Measurements from ENCODE around the gene RBM26.
"Not testable (repeated sequence)": the region's sequence is repeated elsewhere in the genome, so short reads cannot be mapped to it uniquely, and the experiment has no call there.

RBM26 gene

GRCh38 chr13:79283742-79284141 is 122.3 kb downstream of the RBM26 start:
- H3K36me3 ChIP-seq (ENCODE audit: control insufficient read depth, insufficient read depth, low read length): no peaks in the 10 kb centered on the region
- TF ChIP-seq CTCF (IDR thresholded peaks at IDR 0.05; ENCODE audit: insufficient read depth, low read length, poor library complexity, severe bottlenecking): no peak
- no peak for DNase-seq (ENCODE audit: extremely low read depth, insufficient read length)

GRCh38 chr13:79282976-79283375 is 123.1 kb downstream of the RBM26 start:
- no peak overlapping the region for H3K4me3 ChIP-seq (replicated peaks; ENCODE audit: low read depth, low read length)
- no peaks in the 10 kb centered on the region for H3K27me3 ChIP-seq (replicated peaks; ENCODE audit: control insufficient read depth, insufficient read depth, low read length)
- no peaks in the 10 kb centered on the region for H3K36me3 ChIP-seq (ENCODE audit: control insufficient read depth, insufficient read depth, low read length)
- TF ChIP-seq CTCF (IDR thresholded peaks at IDR 0.05; ENCODE audit: insufficient read depth, low read length, poor library complexity, severe bottlenecking): no peak
- DNase-seq (ENCODE audit: extremely low read depth, insufficient read length): no peak

More at GRCh38 chr13:79283742-79284141, 122.3 kb downstream of the RBM26 start:
- H3K4me3 ChIP-seq (replicated peaks; ENCODE audit: low read depth, low read length): no peak overlapping the region
- H3K27me3 ChIP-seq (replicated peaks; ENCODE audit: control insufficient read depth, insufficient read depth, low read length): no peaks in the 10 kb centered on the region

- no peak overlapping the region for H3K4me3 ChIP-seq (replicated peaks; ENCODE audit: low read depth, low read length)
- no peak for TF ChIP-seq CTCF (IDR thresholded peaks at IDR 0.05; ENCODE audit: insufficient read depth, low read length, poor library complexity, severe bottlenecking)
- no peaks in the 10 kb centered on the region for H3K36me3 ChIP-seq (ENCODE audit: control insufficient read depth, insufficient read depth, low read length)
- DNase-seq (ENCODE audit: extremely low read depth, insufficient read length): no peak
- no peaks in the 10 kb centered on the region for H3K27me3 ChIP-seq (replicated peaks; ENCODE audit: control insufficient read depth, insufficient read depth, low read length)
Observed at GRCh38 chr13:79282508-79282907, 123.5 kb downstream of the RBM26 start.

GRCh38 chr13:79281339-79281747 is 124.7 kb downstream of the RBM26 start:
- TF ChIP-seq CTCF (IDR thresholded peaks at IDR 0.05; ENCODE audit: insufficient read depth, low read length, poor library complexity, severe bottlenecking): no peak
- DNase-seq (ENCODE audit: extremely low read depth, insufficient read length): no peak
- H3K4me3 ChIP-seq (replicated peaks; ENCODE audit: low read depth, low read length): no peak overlapping the region
- no peaks in the 10 kb centered on the region for H3K27me3 ChIP-seq (replicated peaks; ENCODE audit: control insufficient read depth, insufficient read depth, low read length)
- H3K36me3 ChIP-seq (ENCODE audit: control insufficient read depth, insufficient read depth, low read length): no peaks in the 10 kb centered on the region

- not testable (repeated sequence) for H3K27me3 ChIP-seq (replicated peaks; ENCODE audit: control insufficient read depth, insufficient read depth, low read length); H3K4me3 ChIP-seq (replicated peaks; ENCODE audit: low read depth, low read length); H3K36me3 ChIP-seq (ENCODE audit: control insufficient read depth, insufficient read depth, low read length); DNase-seq (ENCODE audit: extremely low read depth, insufficient read length)
Observed at GRCh38 chr13:79279735-79280134, 126.3 kb downstream of the RBM26 start.

GRCh38 chr13:79273045-79273444 is 133.0 kb downstream of the RBM26 start:
- TF ChIP-seq CTCF (IDR thresholded peaks at IDR 0.05; ENCODE audit: insufficient read depth, low read length, poor library complexity, severe bottlenecking): no peak
- no peak for DNase-seq (ENCODE audit: extremely low read depth, insufficient read length)
- no peaks in the 10 kb centered on the region for H3K27me3 ChIP-seq (replicated peaks; ENCODE audit: control insufficient read depth, insufficient read depth, low read length)
- H3K36me3 ChIP-seq (ENCODE audit: control insufficient read depth, insufficient read depth, low read length): no peaks in the 10 kb centered on the region
- no peak overlapping the region for H3K4me3 ChIP-seq (replicated peaks; ENCODE audit: low read depth, low read length)
